HG02938 (cell line): Measurements from ENCODE around the gene IGF2.

Experiments
- ATAC-seq: cut with Tn5 transposase; IDR thresholded peaks from one replicate; pipeline ENCODE4 v1.9.1; 2021; ENCODE audit warnings: mild to moderate bottlenecking, moderate library complexity; ENCODE audit not compliant: unreplicated experiment

IGF2 gene

GRCh38 chr11:2093575-2094353 lies 45.4 kb downstream of the IGF2 start:
- no peak for ATAC-seq

- no peak for ATAC-seq
Measured at GRCh38 chr11:2092956-2093412, 46.2 kb downstream of the IGF2 start.

- ATAC-seq = no peak
Measured at GRCh38 chr11:2092464-2092910, 46.7 kb downstream of the IGF2 start.

GRCh38 chr11:2091786-2092463 lies 47.3 kb downstream of the IGF2 start:
- no peak for ATAC-seq

GRCh38 chr11:2091112-2091746 lies 48.0 kb downstream of the IGF2 start:
- ATAC-seq = no peak

GRCh38 chr11:2090172-2091111 lies 48.7 kb downstream of the IGF2 start:
- no peak for ATAC-seq

- ATAC-seq = no peak
Measured at GRCh38 chr11:2089536-2090165, 49.5 kb downstream of the IGF2 start.

- ATAC-seq = no peak
Measured at GRCh38 chr11:2088746-2089535, 50.2 kb downstream of the IGF2 start.

- no peak for ATAC-seq
Measured at GRCh38 chr11:2088284-2088683, 50.9 kb downstream of the IGF2 start.

GRCh38 chr11:2086239-2087040 lies 52.7 kb downstream of the IGF2 start:
- no peak for ATAC-seq

GRCh38 chr11:2085251-2086066 lies 53.7 kb downstream of the IGF2 start:
- no peak for ATAC-seq

- no peak for ATAC-seq
Measured at GRCh38 chr11:2084721-2085120, 54.5 kb downstream of the IGF2 start.
